NCI-H748 (cell line): ENCODE measurements around the gene DAND5.

Experiments used
- DNase-seq: peaks from one replicate; lab custom pipeline; 2025; ENCODE audit not compliant: unreplicated experiment; lab: John Stamatoyannopoulos, UW

The DAND5 gene

DNA sequence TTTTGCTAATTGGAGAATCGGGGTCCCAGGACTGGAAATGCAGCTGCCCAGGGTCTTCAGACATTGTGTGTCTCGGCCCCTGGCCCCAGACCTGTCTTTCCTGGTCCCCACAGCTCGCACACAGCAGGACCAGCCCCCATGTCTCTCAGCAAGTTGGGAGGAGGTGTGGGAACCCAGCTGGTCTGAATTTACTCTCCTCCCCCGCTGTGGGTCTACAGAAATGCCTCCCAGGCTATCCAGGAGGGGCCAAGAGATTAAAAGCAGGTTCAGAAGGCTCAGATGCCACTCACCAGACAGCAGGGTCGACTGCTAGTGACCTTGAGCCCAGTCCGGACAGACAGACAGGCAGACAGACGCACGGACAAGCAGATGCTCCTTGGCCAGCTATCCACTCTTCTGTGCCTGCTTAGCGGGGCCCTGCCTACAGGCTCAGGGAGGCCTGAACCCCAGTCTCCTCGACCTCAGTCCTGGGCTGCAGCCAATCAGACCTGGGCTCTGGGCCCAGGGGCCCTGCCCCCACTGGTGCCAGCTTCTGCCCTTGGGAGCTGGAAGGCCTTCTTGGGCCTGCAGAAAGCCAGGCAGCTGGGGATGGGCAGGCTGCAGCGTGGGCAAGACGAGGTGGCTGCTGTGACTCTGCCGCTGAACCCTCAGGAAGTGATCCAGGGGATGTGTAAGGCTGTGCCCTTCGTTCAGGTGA is at the start of gene DAND5:
TSS of gene DAND5 (plus strand) at position 285 of the 697 bp plus-strand sequence. CDS start at position 370, 85 bp downstream.
- DNase-seq, result no peak

DNA sequence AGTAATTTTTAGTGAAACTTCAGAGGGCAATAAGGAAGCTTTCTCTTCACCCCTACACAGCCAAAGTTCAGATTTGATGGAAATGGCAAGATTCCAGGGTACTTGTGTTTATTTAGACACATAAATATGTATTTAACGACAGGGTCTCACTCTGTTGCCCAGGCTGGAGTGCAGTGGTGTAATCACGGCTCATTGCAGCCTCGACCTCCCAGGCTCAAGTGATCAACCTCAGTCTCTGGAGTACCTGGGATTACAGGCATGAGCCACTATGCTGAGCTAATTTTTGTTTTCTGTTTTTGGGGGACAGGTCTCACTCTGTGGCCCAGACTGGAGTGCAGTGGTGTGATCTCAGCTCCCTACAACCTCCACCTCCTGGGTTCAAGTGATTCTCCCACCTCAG is 48.3 kb upstream of the DAND5 start:
- no peak for DNase-seq

GRCh38 chr19:12922959-12923358 is 46.4 kb upstream of the DAND5 start:
- DNase-seq, result no peak

DNA sequence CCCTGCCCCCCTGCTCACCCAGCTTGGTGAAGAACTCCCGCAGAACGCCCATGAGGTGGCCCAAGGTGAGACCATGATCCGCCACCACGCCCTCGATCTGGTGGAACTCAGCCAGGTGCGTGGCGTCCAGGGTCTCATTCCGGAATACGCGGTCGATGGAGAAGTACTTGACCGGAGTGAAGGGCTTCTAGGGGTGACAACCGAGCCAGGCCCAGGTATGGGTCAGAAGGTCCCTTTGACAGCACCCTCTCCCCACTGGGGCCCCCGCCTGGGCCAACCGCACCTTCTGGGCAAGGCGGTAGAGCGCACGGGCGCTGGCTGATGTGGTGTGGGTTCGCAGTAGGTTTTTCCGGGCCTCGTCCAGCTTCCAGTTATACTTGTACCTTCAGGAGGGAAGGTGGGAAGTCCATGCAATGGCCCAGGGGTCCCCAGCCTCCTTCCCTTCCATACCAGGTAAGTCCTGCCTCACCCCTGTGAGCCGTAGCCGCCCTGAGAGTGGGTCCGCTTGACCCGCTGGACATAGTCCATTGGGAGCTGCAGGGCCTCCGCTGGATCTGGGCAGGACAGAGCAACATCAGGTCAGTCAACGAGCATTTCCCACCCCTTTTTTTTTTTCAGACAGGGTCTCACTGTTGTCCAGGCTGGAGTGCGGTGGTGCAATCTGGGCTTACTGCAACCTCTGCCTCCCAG is 44.6 kb upstream of the DAND5 start:
- no peak for DNase-seq

DNA sequence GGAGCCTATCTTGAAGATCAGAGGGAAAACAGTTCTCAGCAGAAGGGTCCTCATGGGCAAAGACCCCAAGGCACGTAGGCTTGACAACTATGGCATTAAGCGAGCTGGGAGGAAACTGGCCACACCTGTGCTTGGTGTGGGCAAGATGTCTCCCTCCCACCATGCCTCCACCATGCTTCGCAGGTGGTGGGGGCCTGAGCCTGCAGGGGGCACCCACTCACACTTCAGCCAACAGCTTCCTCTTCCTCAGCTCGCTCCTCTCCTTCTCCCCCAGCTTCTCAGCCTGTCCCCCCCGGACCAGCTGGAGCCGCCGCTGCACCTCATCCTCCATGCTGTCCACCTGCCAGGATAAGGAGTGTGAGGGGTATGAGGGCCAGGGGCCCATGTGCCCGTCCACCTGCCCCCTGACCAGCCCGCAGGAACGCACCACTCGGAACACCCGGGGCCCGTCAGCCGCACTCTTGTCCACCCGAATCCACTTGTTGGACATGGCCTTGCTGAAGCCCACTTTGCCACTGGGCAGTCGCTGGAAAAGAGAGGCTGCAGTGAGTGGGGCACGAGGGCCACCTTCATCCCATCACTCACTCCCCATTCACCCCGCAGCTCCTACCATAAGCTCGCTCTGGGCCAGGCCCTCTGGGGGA is 39.3 kb upstream of the DAND5 start:
- DNase-seq, result no peak

DNA sequence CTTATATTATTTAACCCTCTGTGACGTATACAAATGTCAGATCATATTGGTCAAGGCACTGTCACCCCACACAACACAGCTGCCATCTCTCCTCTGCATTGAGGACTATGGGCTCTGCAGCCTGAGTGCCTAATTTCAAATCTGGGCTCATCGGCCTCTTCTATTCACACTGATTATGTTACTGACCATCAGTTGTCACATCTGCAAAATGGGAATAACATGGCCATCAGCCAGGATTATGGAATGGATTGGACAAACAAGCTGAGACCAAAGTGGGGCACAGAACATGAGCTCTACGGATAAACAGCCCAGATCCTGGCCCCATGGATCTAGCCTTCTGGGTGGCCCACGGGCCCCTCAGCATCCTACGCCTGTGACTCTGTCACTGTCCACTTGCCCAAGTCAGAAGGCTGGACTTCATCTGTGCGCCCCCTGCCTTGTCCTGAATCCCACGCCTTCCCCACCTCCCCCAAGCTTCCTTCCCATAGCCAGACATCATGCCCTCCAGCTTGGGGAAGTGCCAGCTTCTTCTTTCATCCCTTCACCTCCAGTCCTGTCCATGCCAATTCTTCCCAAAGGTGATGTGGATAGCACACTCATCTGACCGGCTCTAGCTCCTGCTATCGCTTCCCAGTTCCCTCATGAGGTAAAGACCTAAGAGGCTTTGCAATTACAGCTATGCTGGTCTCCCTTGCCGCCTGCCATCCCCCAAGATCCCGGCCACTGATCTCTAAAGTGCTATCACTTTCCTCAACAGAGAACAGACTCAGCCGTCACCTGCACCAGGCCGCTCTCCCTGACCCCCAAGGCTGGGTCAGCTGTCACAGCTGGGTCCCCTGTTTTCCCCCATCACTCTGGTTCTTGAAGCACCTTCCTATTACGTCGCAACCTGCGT is 36.7 kb upstream of the DAND5 start:
- DNase-seq, result no peak

GRCh38 chr19:12933287-12934072 is 35.9 kb upstream of the DAND5 start, which contains the start of gene FARSA:
Gene FARSA (minus strand): TSS chr19:12933711. CDS start chr19:12933696, 15 bp downstream.
- peak; percentile 86 for DNase-seq

GRCh38 chr19:12935071-12935470 is 34.3 kb upstream of the DAND5 start:
- DNase-seq, result no peak

GRCh38 chr19:12936582-12936981 is 32.8 kb upstream of the DAND5 start:
- no peak for DNase-seq

DNA sequence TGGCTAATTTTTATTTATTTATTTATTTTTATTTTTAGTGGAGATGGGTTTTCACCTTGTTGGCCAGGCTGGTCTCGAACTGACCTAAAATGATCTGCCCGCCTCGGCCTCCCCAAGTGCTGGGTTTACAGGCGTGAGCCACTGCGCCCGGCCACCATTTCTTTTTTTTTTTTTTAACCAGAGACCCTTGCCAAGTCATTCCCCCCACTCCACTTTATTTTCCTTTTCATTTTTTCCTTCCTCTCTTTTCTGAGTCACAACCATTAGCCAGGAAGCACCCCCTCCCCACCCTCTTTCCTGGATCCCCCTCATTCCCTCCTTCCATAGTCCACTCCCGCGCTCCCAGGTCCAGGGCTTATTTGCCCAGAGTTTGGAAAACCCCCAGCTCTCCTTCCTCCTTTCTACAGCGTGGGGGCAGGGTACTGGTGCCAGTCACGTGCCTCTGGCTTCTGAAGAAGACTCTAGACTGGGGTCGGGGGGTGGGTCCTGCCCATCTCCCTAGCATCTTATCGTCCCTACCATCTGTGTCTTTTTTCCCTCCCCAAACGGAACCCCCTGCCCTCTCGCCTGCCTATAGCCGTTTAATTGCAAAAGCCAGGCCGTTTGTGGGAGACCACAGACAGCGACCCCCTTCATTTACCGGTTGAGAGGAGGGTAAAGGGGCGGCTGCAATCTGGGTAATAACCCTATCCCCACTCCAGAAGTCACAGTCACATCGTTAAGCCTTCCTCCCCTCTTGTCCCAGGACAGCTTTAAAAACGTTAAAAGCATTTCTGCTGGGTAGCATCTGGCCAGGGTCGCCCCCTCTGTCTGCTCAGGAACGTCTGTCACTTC is 32.1 kb upstream of the DAND5 start:
- DNase-seq, result peak; percentile 18

GRCh38 chr19:12937927-12938778 is 31.2 kb upstream of the DAND5 start, which contains the start of gene CALR:
Gene CALR (plus strand): TSS chr19:12938609. CDS start chr19:12938680, 71 bp downstream.
- DNase-seq, result peak; percentile 98

GRCh38 chr19:12938779-12939601 is 30.4 kb upstream of the DAND5 start:
- peak; percentile 50 for DNase-seq

- DNase-seq, result no peak
These were observed 29.4 kb upstream of the DAND5 start for GRCh38 chr19:12939975-12940423.

GRCh38 chr19:12940897-12941296 is 28.5 kb upstream of the DAND5 start:
- no peak for DNase-seq

DNA sequence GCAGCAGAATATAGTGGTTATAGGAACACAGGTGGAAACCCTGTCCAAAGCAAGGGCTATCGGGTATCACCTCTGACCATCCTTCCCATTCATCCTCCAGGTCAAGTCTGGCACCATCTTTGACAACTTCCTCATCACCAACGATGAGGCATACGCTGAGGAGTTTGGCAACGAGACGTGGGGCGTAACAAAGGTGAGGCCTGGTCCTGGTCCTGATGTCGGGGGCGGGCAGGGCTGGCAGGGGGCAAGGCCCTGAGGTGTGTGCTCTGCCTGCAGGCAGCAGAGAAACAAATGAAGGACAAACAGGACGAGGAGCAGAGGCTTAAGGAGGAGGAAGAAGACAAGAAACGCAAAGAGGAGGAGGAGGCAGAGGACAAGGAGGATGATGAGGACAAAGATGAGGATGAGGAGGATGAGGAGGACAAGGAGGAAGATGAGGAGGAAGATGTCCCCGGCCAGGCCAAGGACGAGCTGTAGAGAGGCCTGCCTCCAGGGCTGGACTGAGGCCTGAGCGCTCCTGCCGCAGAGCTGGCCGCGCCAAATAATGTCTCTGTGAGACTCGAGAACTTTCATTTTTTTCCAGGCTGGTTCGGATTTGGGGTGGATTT is 25.8 kb upstream of the DAND5 start:
- no peak for DNase-seq

GRCh38 chr19:12944104-12944674 is 25.2 kb upstream of the DAND5 start:
- DNase-seq, result no peak
